ENCODE measurements around the gene RERE. TPM values are rescaled to one million over a fixed set of nuclear protein-coding genes. Genes with fewer than 3 reads are reported as not detected.
A peak's percentile ranks its signal among the peaks of the same experiment; 100 is the strongest.

The RERE gene
- total and polyA plus RNA-seq, 2 experiments from 2014 or later = 148 to 170 TPM

- Mint-ChIP-seq H3K4me3 (no peak overlapping the region), H3K4me1 (peaks cover 14% of the 10 kb centered on the region), H3K36me3 (ENCODE audit: low read depth) (no peaks in the 10 kb centered on the region), H3K27me3 (ENCODE audit: insufficient read depth, low read depth, poor library complexity) (peaks cover 5% of the 10 kb centered on the region), H3K9me3 (no peaks in the 10 kb centered on the region), H3K27ac (no peak overlapping the region)
- H3K27ac ChIP-seq (ENCODE audit: low read depth) = no peak overlapping the region
- 0 out of 2 replicates have a peak, but pooled peaks cover 16% of the 10 kb centered on the region for H4K20me1 ChIP-seq (replicated peaks; ENCODE audit: insufficient read depth)
- no peaks in the 10 kb centered on the region for H3K27me3 ChIP-seq (ENCODE audit: insufficient read depth)
- H3K9me2 ChIP-seq (ENCODE audit: insufficient read depth) = no peaks in the 10 kb centered on the region
- TF ChIP-seq CTCF (conservative IDR thresholded peaks at IDR 0.05; ENCODE audit: low read depth in 2 of 2) (peak; percentile 49 to 56), STAT1 (IDR thresholded peaks at IDR 0.05; ENCODE audit: unreplicated experiment) (no peak), CREB1 (CRISPR knock-in tag; IDR thresholded peaks at IDR 0.05; ENCODE audit: low read depth) (no peak)
- H3F3A ChIP-seq (replicated peaks; ENCODE audit: low read depth) = no peaks in the 10 kb centered on the region
- H3K4me2 ChIP-seq = no peak overlapping the region
- H3K4me1 ChIP-seq (ENCODE audit: insufficient read depth) = peaks cover 10% of the 10 kb centered on the region; the same call in 1 of the 2 replicates
- ATAC-seq = peak; percentile 89
- no peak overlapping the region for H3K4me3 ChIP-seq
- no peak overlapping the region for H2AFZ ChIP-seq
- H3K79me2 ChIP-seq (replicated peaks; ENCODE audit: insufficient read depth) = peaks cover 100% of the 10 kb centered on the region
- no peaks in the 10 kb centered on the region for H3K36me3 ChIP-seq (ENCODE audit: insufficient read depth)
- peak; percentile 66 for DNase-seq (ENCODE audit: low spot score)
These were observed 53.6 kb downstream of the RERE start for GRCh38 chr1:8763888-8764287.

GRCh38 chr1:8754993-8755392, 62.4 kb downstream of the RERE start:
- H2AFZ ChIP-seq = no peak overlapping the region
- H3K27me3 Mint-ChIP-seq (ENCODE audit: insufficient read depth, low read depth, poor library complexity) = no peaks in the 10 kb centered on the region
- no peaks in the 10 kb centered on the region for H3K36me3 ChIP-seq (ENCODE audit: insufficient read depth)
- H3K4me2 ChIP-seq = peak overlapping the region; percentile 10; the same call in 1 of the 2 replicates
- H3K27ac ChIP-seq (ENCODE audit: low read depth) = peak overlapping the region; percentile 70
- peaks cover 32% of the 10 kb centered on the region for H3K4me1 ChIP-seq (ENCODE audit: insufficient read depth)
- ATAC-seq (peak; percentile 75), DNase-seq (ENCODE audit: low spot score) (peak; percentile 46)
- no peaks in the 10 kb centered on the region for H3K9me3 Mint-ChIP-seq
- no peaks in the 10 kb centered on the region for H3K27me3 ChIP-seq (ENCODE audit: insufficient read depth)
- TF ChIP-seq EZH2 (IDR thresholded peaks at IDR 0.05; ENCODE audit: low read depth, unreplicated experiment) = no peak
- TF ChIP-seq ZNF114 (CRISPR knock-in tag; IDR thresholded peaks at IDR 0.05) = no peak
- peaks cover 31% of the 10 kb centered on the region for H3K4me1 Mint-ChIP-seq
- peak overlapping the region; percentile 50; the same call in 1 of the 2 replicates for H3K27ac Mint-ChIP-seq
- H4K20me1 ChIP-seq (replicated peaks; ENCODE audit: insufficient read depth) = peaks cover 10% of the 10 kb centered on the region; the same call in 1 of the 2 replicates
- H3K4me3 ChIP-seq = no peak overlapping the region
- no peaks in the 10 kb centered on the region for H3K9me2 ChIP-seq (ENCODE audit: insufficient read depth)
- H3K79me2 ChIP-seq (replicated peaks; ENCODE audit: insufficient read depth) = peaks cover 63% of the 10 kb centered on the region
- H3K4me3 Mint-ChIP-seq = no peak overlapping the region
- H3K36me3 Mint-ChIP-seq (ENCODE audit: low read depth) = no peaks in the 10 kb centered on the region
- H3F3A ChIP-seq (replicated peaks; ENCODE audit: low read depth) = no peaks in the 10 kb centered on the region

DNA sequence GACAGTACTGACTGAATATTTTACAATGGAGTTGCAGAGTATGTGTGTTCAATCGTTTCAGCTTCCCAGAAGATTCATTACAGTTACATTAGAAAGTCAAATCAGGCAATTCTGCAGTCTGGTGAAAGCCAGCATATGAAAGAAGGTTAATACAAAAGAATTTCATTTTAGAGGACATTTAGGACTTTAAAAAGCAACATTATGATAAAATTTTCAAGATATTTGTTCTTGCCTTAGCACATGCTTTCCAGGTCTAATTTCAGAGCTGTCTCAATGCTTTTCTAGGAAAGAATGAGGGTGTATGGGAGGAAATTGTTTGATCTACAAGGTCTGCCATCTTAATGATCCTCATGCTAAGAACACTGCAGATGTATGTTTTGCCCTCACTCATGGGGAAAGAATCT, 63.2 kb downstream of the RERE start:
- Mint-ChIP-seq H3K27me3 (ENCODE audit: insufficient read depth, low read depth, poor library complexity) (no peaks in the 10 kb centered on the region), H3K4me1 (peaks cover 31% of the 10 kb centered on the region), H3K4me3 (no peak overlapping the region), H3K27ac (0 out of 2 replicates have a peak overlapping the region, but pooled peaks have one; percentile 12), H3K9me3 (no peaks in the 10 kb centered on the region), H3K36me3 (ENCODE audit: low read depth) (no peaks in the 10 kb centered on the region)
- Histone ChIP-seq H3K27ac (ENCODE audit: low read depth) (no peak overlapping the region), H4K20me1 (replicated peaks; ENCODE audit: insufficient read depth) (peaks cover 12% of the 10 kb centered on the region; the same call in 1 of the 2 replicates), H3K4me2 (0 out of 2 replicates have a peak overlapping the region, but pooled peaks have one; percentile 28), H2AFZ (no peak overlapping the region), H3K4me1 (ENCODE audit: insufficient read depth) (peaks cover 32% of the 10 kb centered on the region), H3K9me2 (ENCODE audit: insufficient read depth) (no peaks in the 10 kb centered on the region), H3K27me3 (ENCODE audit: insufficient read depth) (no peaks in the 10 kb centered on the region), H3K79me2 (replicated peaks; ENCODE audit: insufficient read depth) (peaks cover 59% of the 10 kb centered on the region), H3F3A (replicated peaks; ENCODE audit: low read depth) (no peaks in the 10 kb centered on the region), H3K4me3 (no peak overlapping the region), H3K36me3 (ENCODE audit: insufficient read depth) (no peaks in the 10 kb centered on the region)
- DNase-seq (ENCODE audit: low spot score) (no peak), ATAC-seq (no peak)
- TF ChIP-seq JUNB (IDR thresholded peaks at IDR 0.05; ENCODE audit: unreplicated experiment) (no peak), ZNF331 (CRISPR knock-in tag; IDR thresholded peaks at IDR 0.05; ENCODE audit: low read depth) (no peak), NANOG (IDR thresholded peaks at IDR 0.05; ENCODE audit: borderline replicate concordance) (no peak), STAT1 (IDR thresholded peaks at IDR 0.05; ENCODE audit: unreplicated experiment) (no peak), POLR2AphosphoS5 (IDR thresholded peaks at IDR 0.05; ENCODE audit: low read depth) (no peak)
- TF ChIP-seq, protein P1, sequence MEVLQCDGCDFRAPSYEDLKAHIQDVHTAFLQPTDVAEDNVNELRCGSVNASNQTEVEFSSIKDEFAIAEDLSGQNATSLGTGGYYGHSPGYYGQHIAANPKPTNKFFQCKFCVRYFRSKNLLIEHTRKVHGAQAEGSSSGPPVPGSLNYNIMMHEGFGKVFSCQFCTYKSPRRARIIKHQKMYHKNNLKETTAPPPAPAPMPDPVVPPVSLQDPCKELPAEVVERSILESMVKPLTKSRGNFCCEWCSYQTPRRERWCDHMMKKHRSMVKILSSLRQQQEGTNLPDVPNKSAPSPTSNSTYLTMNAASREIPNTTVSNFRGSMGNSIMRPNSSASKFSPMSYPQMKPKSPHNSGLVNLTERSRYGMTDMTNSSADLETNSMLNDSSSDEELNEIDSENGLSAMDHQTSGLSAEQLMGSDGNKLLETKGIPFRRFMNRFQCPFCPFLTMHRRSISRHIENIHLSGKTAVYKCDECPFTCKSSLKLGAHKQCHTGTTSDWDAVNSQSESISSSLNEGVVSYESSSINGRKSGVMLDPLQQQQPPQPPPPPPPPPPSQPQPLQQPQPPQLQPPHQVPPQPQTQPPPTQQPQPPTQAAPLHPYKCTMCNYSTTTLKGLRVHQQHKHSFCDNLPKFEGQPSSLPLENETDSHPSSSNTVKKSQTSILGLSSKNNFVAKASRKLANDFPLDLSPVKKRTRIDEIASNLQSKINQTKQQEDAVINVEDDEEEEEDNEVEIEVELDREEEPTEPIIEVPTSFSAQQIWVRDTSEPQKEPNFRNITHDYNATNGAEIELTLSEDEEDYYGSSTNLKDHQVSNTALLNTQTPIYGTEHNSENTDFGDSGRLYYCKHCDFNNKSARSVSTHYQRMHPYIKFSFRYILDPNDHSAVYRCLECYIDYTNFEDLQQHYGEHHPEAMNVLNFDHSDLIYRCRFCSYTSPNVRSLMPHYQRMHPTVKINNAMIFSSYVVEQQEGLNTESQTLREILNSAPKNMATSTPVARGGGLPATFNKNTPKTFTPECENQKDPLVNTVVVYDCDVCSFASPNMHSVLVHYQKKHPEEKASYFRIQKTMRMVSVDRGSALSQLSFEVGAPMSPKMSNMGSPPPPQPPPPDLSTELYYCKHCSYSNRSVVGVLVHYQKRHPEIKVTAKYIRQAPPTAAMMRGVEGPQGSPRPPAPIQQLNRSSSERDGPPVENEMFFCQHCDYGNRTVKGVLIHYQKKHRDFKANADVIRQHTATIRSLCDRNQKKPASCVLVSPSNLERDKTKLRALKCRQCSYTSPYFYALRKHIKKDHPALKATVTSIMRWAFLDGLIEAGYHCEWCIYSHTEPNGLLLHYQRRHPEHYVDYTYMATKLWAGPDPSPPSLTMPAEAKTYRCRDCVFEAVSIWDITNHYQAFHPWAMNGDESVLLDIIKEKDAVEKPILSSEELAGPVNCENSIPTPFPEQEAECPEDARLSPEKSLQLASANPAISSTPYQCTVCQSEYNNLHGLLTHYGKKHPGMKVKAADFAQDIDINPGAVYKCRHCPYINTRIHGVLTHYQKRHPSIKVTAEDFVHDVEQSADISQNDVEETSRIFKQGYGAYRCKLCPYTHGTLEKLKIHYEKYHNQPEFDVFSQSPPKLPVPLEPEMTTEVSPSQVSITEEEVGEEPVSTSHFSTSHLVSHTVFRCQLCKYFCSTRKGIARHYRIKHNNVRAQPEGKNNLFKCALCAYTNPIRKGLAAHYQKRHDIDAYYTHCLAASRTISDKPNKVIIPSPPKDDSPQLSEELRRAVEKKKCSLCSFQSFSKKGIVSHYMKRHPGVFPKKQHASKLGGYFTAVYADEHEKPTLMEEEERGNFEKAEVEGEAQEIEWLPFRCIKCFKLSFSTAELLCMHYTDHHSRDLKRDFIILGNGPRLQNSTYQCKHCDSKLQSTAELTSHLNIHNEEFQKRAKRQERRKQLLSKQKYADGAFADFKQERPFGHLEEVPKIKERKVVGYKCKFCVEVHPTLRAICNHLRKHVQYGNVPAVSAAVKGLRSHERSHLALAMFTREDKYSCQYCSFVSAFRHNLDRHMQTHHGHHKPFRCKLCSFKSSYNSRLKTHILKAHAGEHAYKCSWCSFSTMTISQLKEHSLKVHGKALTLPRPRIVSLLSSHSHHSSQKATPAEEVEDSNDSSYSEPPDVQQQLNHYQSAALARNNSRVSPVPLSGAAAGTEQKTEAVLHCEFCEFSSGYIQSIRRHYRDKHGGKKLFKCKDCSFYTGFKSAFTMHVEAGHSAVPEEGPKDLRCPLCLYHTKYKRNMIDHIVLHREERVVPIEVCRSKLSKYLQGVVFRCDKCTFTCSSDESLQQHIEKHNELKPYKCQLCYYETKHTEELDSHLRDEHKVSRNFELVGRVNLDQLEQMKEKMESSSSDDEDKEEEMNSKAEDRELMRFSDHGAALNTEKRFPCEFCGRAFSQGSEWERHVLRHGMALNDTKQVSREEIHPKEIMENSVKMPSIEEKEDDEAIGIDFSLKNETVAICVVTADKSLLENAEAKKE (CRISPR knock-in tag; IDR thresholded peaks at IDR 0.05) = no peak
